ENCODE data around the gene PRAC1.

Gene PRAC1

GRCh38 chr17:48722915-48723422, 651 bp upstream of the PRAC1 start, which contains the start of gene PRAC2:
TSS of gene PRAC2 (plus strand) at chr17:48723185. CDS start at chr17:48724411, 1,226 bp downstream.
- TF ChIP-seq TAF1 (IDR thresholded peaks at IDR 0.05; ENCODE audit: low read depth): no peak
- no peak for TF ChIP-seq MAX (IDR thresholded peaks at IDR 0.05)
- no peak for TF ChIP-seq TEAD4 (IDR thresholded peaks at IDR 0.05)
- TF ChIP-seq YY1 (IDR thresholded peaks at IDR 0.05; ENCODE audit: low read depth): no peak
- TF ChIP-seq ZBTB7A (IDR thresholded peaks at IDR 0.05; ENCODE audit: low read depth): no peak

- no peak for TF ChIP-seq TEAD4 (IDR thresholded peaks at IDR 0.05)
- TF ChIP-seq MAX (IDR thresholded peaks at IDR 0.05): no peak
- no peak for TF ChIP-seq CREB1 (IDR thresholded peaks at IDR 0.05; ENCODE audit: low read depth)
- no peak for TF ChIP-seq YY1 (IDR thresholded peaks at IDR 0.05; ENCODE audit: low read depth)
- no peak for TF ChIP-seq CEBPB (IDR thresholded peaks at IDR 0.05)
- TF ChIP-seq NFIC (IDR thresholded peaks at IDR 0.05): no peak
- no peak for TF ChIP-seq EP300 (IDR thresholded peaks at IDR 0.05; ENCODE audit: borderline replicate concordance)
- no peak for TF ChIP-seq FOXM1 (IDR thresholded peaks at IDR 0.05; ENCODE audit: borderline replicate concordance, low read depth)
- TF ChIP-seq USF1 (IDR thresholded peaks at IDR 0.05): no peak
- TF ChIP-seq RAD21 (IDR thresholded peaks at IDR 0.05; ENCODE audit: low read depth): no peak
- TF ChIP-seq TCF12 (IDR thresholded peaks at IDR 0.05; ENCODE audit: low read depth): no peak
- no peak for TF ChIP-seq ZBTB7A (IDR thresholded peaks at IDR 0.05; ENCODE audit: low read depth)
- TF ChIP-seq EGR1 (IDR thresholded peaks at IDR 0.05): no peak
- TF ChIP-seq REST (IDR thresholded peaks at IDR 0.05; ENCODE audit: low read depth): no peak
- TF ChIP-seq TAF1 (IDR thresholded peaks at IDR 0.05; ENCODE audit: low read depth): no peak
Observed at GRCh38 chr17:48721009-48721402, 1.3 kb downstream of the PRAC1 start.

GRCh38 chr17:48720266-48721008, 1.9 kb downstream of the PRAC1 start:
- TF ChIP-seq CREB1 (IDR thresholded peaks at IDR 0.05; ENCODE audit: low read depth) (no peak), ZBTB7A (IDR thresholded peaks at IDR 0.05; ENCODE audit: low read depth) (no peak), YY1 (IDR thresholded peaks at IDR 0.05; ENCODE audit: low read depth) (no peak), EGR1 (IDR thresholded peaks at IDR 0.05) (no peak), TAF1 (IDR thresholded peaks at IDR 0.05; ENCODE audit: low read depth) (no peak), TCF12 (IDR thresholded peaks at IDR 0.05; ENCODE audit: low read depth) (no peak), EP300 (IDR thresholded peaks at IDR 0.05; ENCODE audit: borderline replicate concordance) (no peak), FOXM1 (IDR thresholded peaks at IDR 0.05; ENCODE audit: borderline replicate concordance, low read depth) (no peak), MAX (IDR thresholded peaks at IDR 0.05) (no peak), USF1 (IDR thresholded peaks at IDR 0.05) (no peak)

- no peak for TF ChIP-seq USF1 (IDR thresholded peaks at IDR 0.05)
- TF ChIP-seq CREB1 (IDR thresholded peaks at IDR 0.05; ENCODE audit: low read depth): no peak
- TF ChIP-seq TAF1 (IDR thresholded peaks at IDR 0.05; ENCODE audit: low read depth): no peak
- TF ChIP-seq TEAD4 (IDR thresholded peaks at IDR 0.05): no peak
Observed at GRCh38 chr17:48719642-48720265, 2.6 kb downstream of the PRAC1 start.

- TF ChIP-seq YY1 (IDR thresholded peaks at IDR 0.05; ENCODE audit: low read depth) (no peak), CEBPB (IDR thresholded peaks at IDR 0.05) (no peak), NFIC (IDR thresholded peaks at IDR 0.05) (no peak), EP300 (IDR thresholded peaks at IDR 0.05; ENCODE audit: borderline replicate concordance) (no peak), TCF12 (IDR thresholded peaks at IDR 0.05; ENCODE audit: low read depth) (no peak), EGR1 (IDR thresholded peaks at IDR 0.05) (no peak), RAD21 (IDR thresholded peaks at IDR 0.05; ENCODE audit: low read depth) (no peak), MAX (IDR thresholded peaks at IDR 0.05) (no peak), FOXM1 (IDR thresholded peaks at IDR 0.05; ENCODE audit: borderline replicate concordance, low read depth) (no peak), ZBTB7A (IDR thresholded peaks at IDR 0.05; ENCODE audit: low read depth) (no peak), TEAD4 (IDR thresholded peaks at IDR 0.05) (no peak), USF1 (IDR thresholded peaks at IDR 0.05) (no peak)
Observed at GRCh38 chr17:48718761-48719641, 3.3 kb downstream of the PRAC1 start.
